ENCODE measurements around the gene SLC30A1. TPM values are rescaled to one million over a fixed set of nuclear protein-coding genes. Genes with fewer than 3 reads are reported as not detected.

SLC30A1 gene
- total and polyA plus RNA-seq, 12 donors, result 4.6 to 82.6 (median 37.5) TPM

- Histone ChIP-seq H3K27me3 (no peaks in the 10 kb centered on the region), H3K4me1 (replicated peaks in 1 of 2) (no peaks in the 10 kb centered on the region), H3K9me3 (replicated peaks in 1 of 3) (no peaks in the 10 kb centered on the region), H3K36me3 (replicated peaks in 1 of 2) (no peaks in the 10 kb centered on the region), H3K4me3 (no peak overlapping the region), H3K27ac (no peak overlapping the region)
- TF ChIP-seq POLR2A (IDR thresholded peaks at IDR 0.05), result no peak
- TF ChIP-seq, protein P1, sequence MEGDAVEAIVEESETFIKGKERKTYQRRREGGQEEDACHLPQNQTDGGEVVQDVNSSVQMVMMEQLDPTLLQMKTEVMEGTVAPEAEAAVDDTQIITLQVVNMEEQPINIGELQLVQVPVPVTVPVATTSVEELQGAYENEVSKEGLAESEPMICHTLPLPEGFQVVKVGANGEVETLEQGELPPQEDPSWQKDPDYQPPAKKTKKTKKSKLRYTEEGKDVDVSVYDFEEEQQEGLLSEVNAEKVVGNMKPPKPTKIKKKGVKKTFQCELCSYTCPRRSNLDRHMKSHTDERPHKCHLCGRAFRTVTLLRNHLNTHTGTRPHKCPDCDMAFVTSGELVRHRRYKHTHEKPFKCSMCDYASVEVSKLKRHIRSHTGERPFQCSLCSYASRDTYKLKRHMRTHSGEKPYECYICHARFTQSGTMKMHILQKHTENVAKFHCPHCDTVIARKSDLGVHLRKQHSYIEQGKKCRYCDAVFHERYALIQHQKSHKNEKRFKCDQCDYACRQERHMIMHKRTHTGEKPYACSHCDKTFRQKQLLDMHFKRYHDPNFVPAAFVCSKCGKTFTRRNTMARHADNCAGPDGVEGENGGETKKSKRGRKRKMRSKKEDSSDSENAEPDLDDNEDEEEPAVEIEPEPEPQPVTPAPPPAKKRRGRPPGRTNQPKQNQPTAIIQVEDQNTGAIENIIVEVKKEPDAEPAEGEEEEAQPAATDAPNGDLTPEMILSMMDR (IDR thresholded peaks at IDR 0.05), result no peak
- intact Hi-C loops (cut with DNase I), result no loop called here
- no peak for DNase-seq
- 81 to 95% (median 86%) methylated on average over 2 to 8 of the region's 8 CpGs for WGBS, 4 donors
These were observed 40.4 kb upstream of the SLC30A1 start for GRCh38 chr1:211619033-211619996.

DNA sequence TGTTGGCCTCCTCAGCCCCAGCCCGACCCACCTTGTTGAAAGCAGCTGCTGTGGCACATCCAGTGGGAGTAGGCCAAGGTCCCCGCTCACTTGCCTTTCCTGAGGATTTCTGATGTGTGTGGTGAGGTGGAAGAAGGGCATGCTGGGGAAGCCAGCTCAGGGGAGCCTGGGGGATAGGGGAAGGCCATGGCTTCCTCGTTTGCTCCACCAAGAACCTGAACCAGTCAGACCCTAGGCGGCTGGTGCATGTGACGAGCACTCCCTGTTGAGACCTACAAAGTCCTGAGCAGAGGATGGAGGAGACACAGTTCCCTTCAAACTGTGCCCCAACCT lies 38.0 kb upstream of the SLC30A1 start:
- intact Hi-C loops (cut with DNase I), result no loop called here
- H3K27ac ChIP-seq, result peak overlapping the region in 2 of 5 donors; percentile 27 to 76
- H3K27me3 ChIP-seq, result no peaks in the 10 kb centered on the region
- H3K4me1 ChIP-seq (replicated peaks in 1 of 2), result peaks cover 8 to 15% of the 10 kb centered on the region in 2 donors
- no peaks in the 10 kb centered on the region for H3K9me3 ChIP-seq (replicated peaks in 1 of 3)
- H3K36me3 ChIP-seq (replicated peaks in 1 of 2), result no peaks in the 10 kb centered on the region
- TF ChIP-seq POLR2A (IDR thresholded peaks at IDR 0.05), result no peak
- TF ChIP-seq, protein P1 (IDR thresholded peaks at IDR 0.05), result no peak
- no peak for DNase-seq
- 92 to 95% (median 93%) methylated on average over 3 to 5 of the region's 5 CpGs for WGBS, 4 donors
- H3K4me3 ChIP-seq, result no peak overlapping the region

- intact Hi-C loops (cut with DNase I), result no loop called here
- no peak overlapping the region for H3K4me3 ChIP-seq
- peak overlapping the region in 2 of 5 donors; percentile 27 to 76 for H3K27ac ChIP-seq
- H3K4me1 ChIP-seq (replicated peaks in 1 of 2), result peaks cover 12 to 21% of the 10 kb centered on the region in 2 donors
- no peaks in the 10 kb centered on the region for H3K36me3 ChIP-seq (replicated peaks in 1 of 2)
- no peaks in the 10 kb centered on the region for H3K27me3 ChIP-seq
- WGBS, 4 donors, result 79 to 83% (median 80%) methylated on average over 11 to 13 of the region's 13 CpGs
- peak in 1 of 7 donors; percentile 30 for DNase-seq
- H3K9me3 ChIP-seq (replicated peaks in 1 of 3), result no peaks in the 10 kb centered on the region
- TF ChIP-seq, protein P1 (IDR thresholded peaks at IDR 0.05), result no peak
- no peak for TF ChIP-seq POLR2A (IDR thresholded peaks at IDR 0.05)
These were observed 37.4 kb upstream of the SLC30A1 start for GRCh38 chr1:211616231-211616964.

GRCh38 chr1:211614615-211615014 lies 35.7 kb upstream of the SLC30A1 start:
- TF ChIP-seq, protein P1 (IDR thresholded peaks at IDR 0.05), result no peak
- no peak for TF ChIP-seq POLR2A (IDR thresholded peaks at IDR 0.05)
- intact Hi-C loops (cut with DNase I), result no loop called here
- H3K4me1 ChIP-seq (replicated peaks in 1 of 2), result peaks cover 19 to 38% of the 10 kb centered on the region in 2 donors
- H3K27me3 ChIP-seq, result no peaks in the 10 kb centered on the region
- H3K36me3 ChIP-seq (replicated peaks in 1 of 2), result no peaks in the 10 kb centered on the region
- no peak overlapping the region for H3K27ac ChIP-seq
- no peak overlapping the region for H3K4me3 ChIP-seq
- H3K9me3 ChIP-seq (replicated peaks in 1 of 3), result no peaks in the 10 kb centered on the region
- 65 to 78% (median 70%) methylated on average over 6 to 11 of the region's 11 CpGs for WGBS, 4 donors
- DNase-seq, result no peak

Data from adrenal gland (tissue), 12 donors.